ENCODE data around the gene MYO7A. TPM values are rescaled to one million over a fixed set of nuclear protein-coding genes. Genes with fewer than 3 reads are reported as not detected.

Gene MYO7A
- total RNA-seq, 2 experiments from 2014 or later = 0.61 to 0.63 TPM

GRCh38 chr11:77197626-77198320, 69.7 kb downstream of the MYO7A start:
- Histone ChIP-seq H3K4me3 (ENCODE audit: low read length) (no peak overlapping the region), H3K27me3 (ENCODE audit: control insufficient read depth in 1 of 2, insufficient read depth in 2 of 2, low read length in 2 of 2) (no peaks in the 10 kb centered on the region), H3K36me3 (ENCODE audit: insufficient read depth, low read length) (no peaks in the 10 kb centered on the region), H3K4me1 (ENCODE audit: insufficient read depth, low read length) (no peaks in the 10 kb centered on the region), H3K9me3 (ENCODE audit: control insufficient read depth in 1 of 2, insufficient read depth in 1 of 2, low read length in 2 of 2) (no peaks in the 10 kb centered on the region), H3K27ac (ENCODE audit: low read depth in 1 of 2, low read length in 2 of 2) (no peak overlapping the region)
- no peak overlapping the region for H3K27ac Mint-ChIP-seq
- TF ChIP-seq CTCF (IDR thresholded peaks at IDR 0.05) = no peak
- no peaks in the 10 kb centered on the region for H3K4me1 Mint-ChIP-seq (ENCODE audit: low read depth)
- H3K36me3 Mint-ChIP-seq (ENCODE audit: low read depth) = no peaks in the 10 kb centered on the region
- POLR2A ChIA-PET = no interaction called here
- intact Hi-C loops (cut with DNase I, micrococcal nuclease) = no loop called here
- no peak overlapping the region for H3K4me3 Mint-ChIP-seq
- no peaks in the 10 kb centered on the region for H3K9me3 Mint-ChIP-seq
- no peaks in the 10 kb centered on the region for H3K27me3 Mint-ChIP-seq
- CTCF ChIA-PET = no interaction called here
- peak in 1 of 14 experiments; percentile 29 for DNase-seq
- no peak for ATAC-seq (ENCODE audit: poor library complexity)

- no peak overlapping the region for H3K27ac Mint-ChIP-seq
- intact Hi-C loops (cut with DNase I, micrococcal nuclease) = no loop called here
Measured at GRCh38 chr11:77198440-77198849, 70.4 kb downstream of the MYO7A start.

GRCh38 chr11:77199137-77199745, 71.2 kb downstream of the MYO7A start:
- peak in 1 of 14 experiments; percentile 22 for DNase-seq
- H3K36me3 Mint-ChIP-seq (ENCODE audit: low read depth) = no peaks in the 10 kb centered on the region
- H3K4me3 Mint-ChIP-seq = no peak overlapping the region
- H3K27me3 Mint-ChIP-seq = no peaks in the 10 kb centered on the region
- H3K27ac Mint-ChIP-seq = no peak overlapping the region
- POLR2A ChIA-PET = no interaction called here
- no peak for ATAC-seq (ENCODE audit: poor library complexity)
- Histone ChIP-seq H3K4me1 (ENCODE audit: insufficient read depth, low read length) (no peaks in the 10 kb centered on the region), H3K36me3 (ENCODE audit: insufficient read depth, low read length) (no peaks in the 10 kb centered on the region), H3K4me3 (ENCODE audit: low read length) (no peak overlapping the region), H3K27me3 (ENCODE audit: control insufficient read depth in 1 of 2, insufficient read depth in 2 of 2, low read length in 2 of 2) (no peaks in the 10 kb centered on the region), H3K9me3 (ENCODE audit: control insufficient read depth in 1 of 2, insufficient read depth in 1 of 2, low read length in 2 of 2) (no peaks in the 10 kb centered on the region), H3K27ac (ENCODE audit: low read depth in 1 of 2, low read length in 2 of 2) (no peak overlapping the region)
- H3K4me1 Mint-ChIP-seq (ENCODE audit: low read depth) = no peaks in the 10 kb centered on the region
- intact Hi-C loops (cut with DNase I, micrococcal nuclease) = no loop called here
- no peak for TF ChIP-seq CTCF (IDR thresholded peaks at IDR 0.05)
- CTCF ChIA-PET = no interaction called here
- no peaks in the 10 kb centered on the region for H3K9me3 Mint-ChIP-seq

More at GRCh38 chr11:77198440-77198849, 70.4 kb downstream of the MYO7A start:
- no peak for TF ChIP-seq CTCF (IDR thresholded peaks at IDR 0.05)
- no peaks in the 10 kb centered on the region for H3K36me3 ChIP-seq (ENCODE audit: insufficient read depth, low read length)
- ChIA-PET POLR2A (no interaction called here), CTCF (no interaction called here)
- no peaks in the 10 kb centered on the region for H3K27me3 ChIP-seq (ENCODE audit: control insufficient read depth in 1 of 2, insufficient read depth in 2 of 2, low read length in 2 of 2)
- Mint-ChIP-seq H3K36me3 (ENCODE audit: low read depth) (no peaks in the 10 kb centered on the region), H3K4me3 (no peak overlapping the region), H3K4me1 (ENCODE audit: low read depth) (no peaks in the 10 kb centered on the region), H3K9me3 (no peaks in the 10 kb centered on the region), H3K27me3 (no peaks in the 10 kb centered on the region)
- H3K27ac ChIP-seq (ENCODE audit: low read depth in 1 of 2, low read length in 2 of 2) = no peak overlapping the region
- ATAC-seq (ENCODE audit: poor library complexity) = no peak
- peak in 1 of 14 experiments; percentile 29 for DNase-seq
- no peak overlapping the region for H3K4me3 ChIP-seq (ENCODE audit: low read length)
- no peaks in the 10 kb centered on the region for H3K4me1 ChIP-seq (ENCODE audit: insufficient read depth, low read length)
- no peaks in the 10 kb centered on the region for H3K9me3 ChIP-seq (ENCODE audit: control insufficient read depth in 1 of 2, insufficient read depth in 1 of 2, low read length in 2 of 2)

Measured in CD4-positive, alpha-beta T cell (primary cell).